SHP77 treated with DMSO at 0.1 percent for 48 hours (cell line): ENCODE results near the gene LYRM4.
A peak's percentile ranks its signal among the peaks of the same experiment; 100 is the strongest.

Experiments
- DNase-seq: peaks from one replicate; lab custom pipeline; 2025; lab: John Stamatoyannopoulos, UW

Gene LYRM4

GRCh38 chr6:5142915-5143314 lies 117.8 kb downstream of the LYRM4 start:
- no peak for DNase-seq

GRCh38 chr6:5142131-5142530 lies 118.6 kb downstream of the LYRM4 start:
- DNase-seq = no peak

GRCh38 chr6:5141046-5141445 lies 119.7 kb downstream of the LYRM4 start:
- no peak for DNase-seq

- DNase-seq = no peak
Measured at GRCh38 chr6:5139828-5140771, 120.7 kb downstream of the LYRM4 start.

- DNase-seq = no peak
Measured at GRCh38 chr6:5138995-5139827, 121.5 kb downstream of the LYRM4 start.

GRCh38 chr6:5136851-5137250 lies 123.9 kb downstream of the LYRM4 start:
- DNase-seq = no peak

GRCh38 chr6:5135788-5136376 lies 124.9 kb downstream of the LYRM4 start:
- peak; percentile 1 for DNase-seq

GRCh38 chr6:5133943-5134342 lies 126.8 kb downstream of the LYRM4 start:
- DNase-seq = no peak

GRCh38 chr6:5132731-5133130 lies 128.0 kb downstream of the LYRM4 start:
- no peak for DNase-seq

- DNase-seq = no peak
Measured at GRCh38 chr6:5130135-5130866, 130.4 kb downstream of the LYRM4 start.

- no peak for DNase-seq
Measured at GRCh38 chr6:5128351-5128750, 132.4 kb downstream of the LYRM4 start.

GRCh38 chr6:5127106-5127687 lies 133.6 kb downstream of the LYRM4 start:
- DNase-seq = no peak

GRCh38 chr6:5126214-5126613 lies 134.5 kb downstream of the LYRM4 start:
- no peak for DNase-seq

- no peak for DNase-seq
Measured at GRCh38 chr6:5125152-5126006, 135.4 kb downstream of the LYRM4 start.

GRCh38 chr6:5124526-5124925 lies 136.2 kb downstream of the LYRM4 start:
- no peak for DNase-seq

GRCh38 chr6:5123296-5124143 lies 137.2 kb downstream of the LYRM4 start:
- DNase-seq = no peak

- DNase-seq = no peak
Measured at GRCh38 chr6:5122504-5123112, 138.1 kb downstream of the LYRM4 start.

GRCh38 chr6:5121956-5122355 lies 138.8 kb downstream of the LYRM4 start:
- no peak for DNase-seq

GRCh38 chr6:5121479-5121878 lies 139.3 kb downstream of the LYRM4 start:
- DNase-seq = no peak
